ENCODE results near the gene MACROD1.

Gene MACROD1

DNA sequence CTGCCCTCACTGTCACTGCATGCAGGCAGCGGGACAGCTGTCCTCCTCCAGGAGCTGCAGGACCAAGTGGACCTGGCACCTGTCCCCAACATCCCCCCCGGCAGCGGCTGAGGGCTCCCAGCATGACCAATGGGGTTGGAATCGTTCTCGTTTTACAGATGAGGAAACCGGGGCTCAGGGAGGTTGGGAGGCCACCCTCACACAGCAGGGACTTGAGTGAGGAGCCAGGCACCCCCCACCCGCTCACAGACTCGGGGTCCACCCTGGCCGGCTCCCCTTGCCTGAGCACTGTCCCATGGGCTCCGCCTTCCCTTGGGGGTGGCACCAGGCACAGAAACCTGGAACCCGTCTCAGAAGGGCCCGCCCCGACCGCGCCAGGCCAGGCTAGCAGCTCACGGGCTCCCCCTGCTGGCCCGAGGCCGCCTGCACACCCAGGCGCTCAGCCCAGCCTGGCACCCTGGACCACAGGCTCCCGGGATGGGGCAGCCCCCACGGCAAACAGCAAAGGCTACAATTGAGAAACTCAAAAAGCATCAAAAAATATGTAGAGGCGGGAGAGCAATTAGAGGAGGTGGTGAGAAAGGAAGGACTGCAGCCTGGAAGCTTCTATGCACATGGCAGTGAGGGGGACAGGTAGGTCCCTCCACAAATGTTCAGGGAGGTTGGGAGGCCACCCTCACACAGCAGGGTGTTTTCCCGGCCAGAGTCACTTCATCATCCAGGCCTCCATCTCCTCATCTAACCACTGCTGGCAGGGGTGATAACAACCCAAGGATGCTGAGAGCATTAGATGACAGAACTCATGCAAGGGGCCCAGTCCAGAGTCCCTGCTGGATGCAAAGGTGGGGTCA, 12.8 kb downstream of the MACROD1 start:
- DNase-seq (ENCODE audit: low read depth), result peak; percentile 61

DNA sequence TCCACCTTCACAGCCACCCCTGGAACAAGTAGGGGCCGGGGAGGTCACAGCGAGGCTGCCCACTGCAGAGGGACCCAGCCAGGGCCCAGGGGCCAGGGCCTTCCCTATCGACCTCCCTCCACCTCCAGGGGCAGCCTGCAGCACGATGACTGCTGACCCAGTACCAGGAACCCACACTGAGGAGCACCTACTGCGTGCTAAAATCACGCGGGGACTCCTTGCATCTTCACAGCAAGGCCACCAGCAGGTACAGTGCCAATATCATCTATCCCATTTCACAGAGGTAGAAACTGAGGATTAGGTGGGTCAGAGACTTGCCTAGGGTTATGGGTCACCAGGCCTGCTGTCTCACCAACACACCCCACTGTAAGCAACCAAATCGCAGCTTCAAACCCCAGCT, 14.6 kb downstream of the MACROD1 start:
- no peak for DNase-seq (ENCODE audit: low read depth)

DNA sequence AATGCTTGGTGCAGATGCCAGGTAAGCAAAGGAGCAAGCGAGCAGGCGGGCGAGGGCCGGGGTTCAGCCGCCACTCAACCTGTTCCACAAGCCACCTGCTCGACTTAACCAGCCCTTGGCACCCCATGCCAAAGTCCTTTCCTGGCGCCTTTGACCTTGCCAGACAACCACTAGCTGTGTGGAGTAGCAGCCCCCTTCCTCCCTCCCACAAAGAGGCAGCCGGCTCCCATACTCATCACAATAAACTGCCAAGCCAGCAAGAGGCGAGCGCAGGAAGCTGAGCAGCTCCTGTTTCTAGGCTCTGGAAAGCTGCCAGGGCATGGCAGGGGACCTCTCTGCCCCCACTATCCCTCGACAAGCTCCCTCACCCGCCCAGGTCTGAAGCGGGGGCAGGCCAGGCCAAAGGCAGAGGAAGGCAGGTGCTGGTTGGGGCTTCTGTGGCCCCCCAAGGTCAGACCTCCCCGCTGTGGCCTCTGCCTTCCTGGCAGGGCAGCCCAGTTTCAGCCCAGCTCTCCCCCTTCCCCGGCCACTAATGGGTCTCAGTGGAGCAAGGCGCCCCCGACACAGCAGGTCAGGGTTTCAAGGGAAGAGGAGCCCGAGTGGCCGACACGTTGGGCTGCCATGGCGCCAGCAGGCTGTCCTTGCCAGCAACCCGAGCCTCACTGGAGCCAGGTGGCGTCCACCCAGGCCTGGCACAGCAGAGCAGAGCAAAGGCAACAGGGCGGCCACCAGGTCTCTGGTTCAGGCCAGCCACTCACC, 15.3 kb downstream of the MACROD1 start:
- no peak for DNase-seq (ENCODE audit: low read depth)

DNA sequence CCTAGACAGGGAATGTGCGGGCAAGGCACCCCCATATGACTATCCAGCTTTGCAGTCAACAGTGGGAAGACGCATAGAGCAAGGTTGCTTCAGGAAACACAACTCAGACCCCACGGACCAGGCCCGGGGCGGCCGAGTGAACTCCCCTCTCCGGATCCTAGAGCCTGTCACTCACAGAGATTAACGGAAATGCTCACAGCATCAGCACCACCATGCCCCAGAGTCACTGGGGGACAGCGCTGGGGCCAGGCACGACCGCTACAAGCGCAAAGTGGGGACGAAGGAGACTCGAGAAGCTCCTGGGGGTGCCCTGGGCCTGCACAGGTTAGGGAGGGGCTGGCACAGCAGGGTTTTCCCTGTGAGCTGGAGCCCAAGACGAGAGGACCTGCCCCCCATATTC, 15.9 kb downstream of the MACROD1 start:
- no peak for DNase-seq (ENCODE audit: low read depth)

DNA sequence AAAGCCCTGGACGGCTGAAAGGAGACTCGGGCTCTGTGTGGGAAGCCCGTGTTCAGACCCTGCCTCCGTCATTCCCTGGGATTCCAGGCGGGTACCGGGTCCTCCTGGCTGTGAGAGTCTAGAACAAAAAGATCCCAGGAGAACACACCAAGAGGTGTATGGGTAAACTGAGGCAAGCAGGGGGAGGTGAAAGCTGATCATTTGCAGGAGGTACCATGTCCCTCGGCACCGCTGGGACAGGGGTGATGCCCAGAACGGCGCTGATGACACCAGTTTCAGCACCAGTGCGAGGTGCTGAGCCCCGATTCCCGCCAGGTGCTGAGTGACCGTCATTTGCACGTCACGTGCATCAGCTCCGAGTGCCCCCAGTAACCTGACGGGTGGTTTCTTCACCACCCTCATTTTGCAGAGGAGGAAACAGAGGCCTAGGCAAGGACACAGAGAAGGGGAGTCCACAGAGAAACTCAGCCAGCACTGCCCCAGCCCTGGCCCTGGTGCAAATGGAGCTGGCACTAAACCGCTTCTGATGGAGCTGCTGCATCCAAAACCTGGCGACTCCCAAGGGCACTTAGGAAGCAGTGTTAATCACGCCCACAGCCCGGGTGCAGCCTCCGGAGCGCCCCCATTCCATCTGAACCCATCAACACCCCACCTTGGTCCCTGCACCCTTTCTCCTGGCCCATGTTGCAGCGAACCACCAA, 16.8 kb downstream of the MACROD1 start:
- DNase-seq (ENCODE audit: low read depth), result no peak

DNA sequence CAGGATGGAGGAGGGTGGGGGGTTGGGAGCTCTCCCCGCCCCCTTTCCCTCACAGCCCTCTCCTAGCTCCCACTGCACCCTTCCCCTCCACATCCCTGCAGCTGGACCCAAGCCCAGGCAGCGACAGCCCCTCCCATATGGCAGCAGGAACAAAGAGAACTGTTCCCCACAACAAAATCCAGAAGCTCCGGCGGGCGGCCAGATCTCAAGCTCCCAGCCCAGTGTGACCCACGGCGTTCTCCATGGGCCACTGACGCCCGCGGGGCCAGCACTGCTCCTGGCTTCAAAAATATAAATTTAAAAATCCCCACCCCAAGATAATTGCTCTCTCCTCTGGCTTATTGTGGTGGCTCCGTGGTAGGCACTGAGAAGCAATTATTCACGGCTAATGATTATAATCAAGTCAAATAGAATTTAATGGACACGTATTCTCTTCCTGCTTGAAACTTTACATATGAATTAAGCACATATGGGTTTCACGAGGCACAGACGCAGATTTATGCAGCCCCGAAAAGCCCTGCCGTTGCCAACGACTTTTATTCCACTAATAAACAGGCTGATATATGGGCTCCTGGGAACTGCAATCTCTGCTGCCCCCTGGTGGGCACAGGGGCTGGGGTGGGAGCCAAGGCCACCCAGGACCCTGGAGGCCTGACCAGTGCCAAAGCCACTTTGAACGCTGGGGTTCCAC, 17.5 kb downstream of the MACROD1 start:
- DNase-seq (ENCODE audit: low read depth), result peak; percentile 75

DNA sequence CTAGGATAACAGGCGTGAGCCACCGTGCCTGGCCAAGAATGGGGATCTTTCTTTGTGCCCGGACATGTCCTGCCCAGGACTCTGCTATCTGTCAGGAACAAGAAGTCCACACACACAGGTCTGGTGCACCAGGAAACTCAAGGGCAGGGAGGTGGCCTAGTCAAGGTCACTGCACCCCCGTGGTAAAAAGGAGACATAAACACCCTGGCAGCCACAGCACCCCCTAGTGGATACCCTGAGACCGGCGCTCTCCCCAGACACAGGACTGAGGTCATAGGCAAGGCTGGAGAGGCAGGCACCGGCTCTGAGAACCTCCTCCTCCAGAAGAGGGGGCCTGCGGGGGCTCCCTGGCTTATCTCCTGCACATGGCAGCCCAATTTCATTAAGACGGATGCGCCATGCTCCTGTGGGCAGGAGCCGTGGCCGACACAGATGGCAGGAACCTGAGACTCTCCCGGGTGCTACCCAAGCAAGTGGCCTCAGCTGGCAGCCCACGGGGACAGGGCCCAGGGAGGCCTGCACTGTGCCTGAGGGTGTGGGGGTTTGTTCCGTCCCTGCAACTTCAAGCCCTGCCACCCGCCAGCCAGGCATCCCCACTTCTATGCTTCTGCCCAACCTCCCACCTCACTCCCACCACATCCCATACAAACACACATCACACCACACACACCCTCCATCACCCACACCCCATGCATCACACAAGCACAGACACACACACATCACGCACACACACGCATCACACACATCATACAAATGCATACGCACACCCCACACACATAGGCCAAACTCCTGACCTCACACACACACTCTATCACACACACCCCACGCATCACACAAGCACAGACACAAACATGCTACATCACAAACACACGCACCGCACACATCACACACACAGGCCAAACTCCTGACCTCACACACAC, 19.6 kb downstream of the MACROD1 start:
- DNase-seq (ENCODE audit: low read depth), result peak; percentile 57

DNA sequence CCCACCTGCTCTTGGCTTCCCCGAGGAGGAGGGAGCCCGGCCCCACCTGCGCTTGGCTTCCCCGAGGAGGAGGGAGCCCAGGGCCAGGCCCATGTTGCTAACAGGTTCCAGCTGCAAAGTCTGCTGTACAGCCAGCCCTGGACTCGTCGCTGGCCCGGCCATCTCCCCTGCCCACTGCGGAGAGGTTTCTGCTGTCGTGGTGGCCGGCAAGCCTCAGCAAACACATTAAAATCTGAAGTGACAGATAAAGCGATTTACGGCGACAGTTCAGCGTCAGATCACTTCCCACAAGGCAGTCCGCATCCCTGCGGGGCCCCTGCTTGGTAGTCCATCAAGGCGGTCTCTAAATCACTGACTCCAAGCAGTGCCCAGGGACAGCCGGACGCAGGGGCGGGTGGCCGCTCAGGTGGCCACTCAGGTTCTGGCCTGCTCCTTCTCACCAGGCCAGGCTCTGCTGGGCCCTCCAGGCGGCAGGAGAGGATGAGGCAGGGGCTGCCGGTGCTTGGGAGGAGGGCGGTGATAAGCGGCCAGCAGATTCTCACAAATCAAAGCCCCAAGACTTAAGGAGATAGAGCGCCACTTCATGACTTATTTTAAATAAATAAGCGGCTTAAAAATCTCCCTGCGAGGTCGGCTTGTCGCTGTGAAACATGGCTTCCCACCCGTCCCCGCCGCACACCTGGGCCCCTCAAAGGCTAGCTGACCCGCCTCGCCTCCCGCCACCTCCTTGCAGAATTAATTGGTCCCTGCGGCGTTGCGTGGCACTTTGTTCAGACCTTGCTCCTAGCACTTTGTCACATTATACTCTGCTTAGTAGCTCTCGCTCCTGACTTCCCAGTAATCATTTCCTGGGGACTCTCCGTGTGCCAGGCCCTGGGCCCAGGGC, 21.1 kb downstream of the MACROD1 start:
- DNase-seq (ENCODE audit: low read depth), result no peak

DNA sequence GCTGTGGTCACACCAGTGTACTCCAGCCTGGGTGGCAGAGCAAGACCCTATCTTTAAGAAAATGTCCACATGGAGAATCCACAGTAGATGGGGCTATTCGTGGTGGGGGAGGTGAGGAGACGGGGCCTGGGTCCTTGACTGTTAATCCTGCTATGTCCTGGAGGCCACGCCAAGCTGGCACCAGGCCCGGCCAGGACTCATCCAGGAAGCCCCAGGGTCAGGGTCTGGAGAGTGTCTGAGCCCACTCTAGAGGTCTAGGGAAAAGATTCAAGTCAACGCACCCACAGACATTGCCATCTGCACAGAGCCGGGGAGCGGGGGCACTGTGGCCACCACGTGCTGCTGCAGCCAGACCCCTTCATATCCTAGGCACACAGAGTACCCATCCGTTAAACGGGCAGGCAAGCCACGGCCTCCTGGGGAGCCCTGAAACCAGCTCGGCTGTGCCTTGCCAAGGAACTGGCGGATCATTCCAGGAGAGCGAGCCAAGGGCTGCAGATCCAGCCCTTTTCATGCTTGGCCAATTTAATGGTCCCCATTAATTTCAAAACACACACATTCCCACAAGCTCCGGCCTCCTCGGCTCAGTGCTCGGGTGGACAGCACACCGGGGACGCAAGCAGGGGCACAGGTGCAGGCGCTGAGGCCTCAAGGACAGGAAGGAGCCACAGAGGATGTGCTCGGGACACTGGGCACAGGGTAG, 24.7 kb downstream of the MACROD1 start:
- DNase-seq (ENCODE audit: low read depth), result no peak

DNA sequence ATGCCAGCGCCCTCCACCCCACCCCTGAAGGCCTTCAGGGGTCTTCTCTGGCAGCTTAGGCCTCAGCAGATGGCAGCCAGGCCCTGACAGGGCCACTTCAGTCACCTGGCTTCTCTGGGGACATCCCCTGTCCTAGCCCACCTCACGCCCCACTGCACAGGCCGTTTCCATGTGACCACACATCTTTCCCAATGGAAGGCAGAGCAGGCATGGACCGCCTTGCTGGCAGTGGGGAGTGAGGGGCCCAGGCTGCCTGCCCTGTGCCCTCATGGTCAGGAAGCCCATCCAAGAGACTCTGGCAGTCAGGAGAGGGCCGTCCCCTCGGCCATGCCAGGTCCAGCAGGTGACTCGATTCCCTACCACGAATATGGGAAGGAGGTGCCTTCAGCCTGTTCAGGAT, 25.8 kb downstream of the MACROD1 start:
- no peak for DNase-seq (ENCODE audit: low read depth)

DNA sequence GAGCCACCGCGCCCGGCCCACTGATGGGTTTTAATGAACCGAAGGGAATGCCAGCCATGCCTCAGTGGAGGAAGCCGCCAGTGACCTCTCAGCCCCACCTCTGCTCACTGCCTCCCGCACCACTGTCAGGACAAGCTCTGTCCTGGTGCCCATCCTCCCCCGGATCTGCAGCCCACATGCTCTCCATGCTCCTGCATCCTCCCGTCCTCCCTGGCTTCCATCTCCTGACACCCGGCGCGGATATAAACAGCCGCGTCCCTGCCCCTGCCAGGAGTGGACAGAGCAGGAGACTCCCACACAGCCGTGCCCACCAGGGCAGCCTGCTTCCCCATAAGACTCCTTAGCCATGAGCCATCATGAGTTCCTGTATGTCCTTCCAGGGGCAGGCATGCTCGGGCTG, 26.9 kb downstream of the MACROD1 start:
- DNase-seq (ENCODE audit: low read depth), result no peak

DNA sequence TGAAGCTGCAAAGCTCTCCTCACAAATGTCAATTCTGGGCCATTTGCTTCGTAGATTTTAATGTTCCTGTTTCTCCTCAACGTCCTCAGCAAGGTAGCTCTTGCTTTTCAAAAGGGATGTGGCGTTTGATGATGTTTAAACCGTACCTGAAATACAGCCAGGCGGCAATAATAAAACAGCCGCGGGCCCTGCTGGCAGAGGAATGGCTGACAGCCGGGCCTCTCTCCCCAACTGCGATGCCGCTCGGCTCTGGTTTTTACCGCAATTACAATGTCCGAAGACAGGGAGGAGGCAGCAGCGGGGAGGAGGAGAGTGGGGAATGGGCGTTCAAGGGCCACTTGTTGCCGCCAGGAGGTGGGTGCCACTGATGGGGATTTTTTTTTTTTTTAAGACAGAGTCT, 27.5 kb downstream of the MACROD1 start:
- DNase-seq (ENCODE audit: low read depth), result no peak

DNA sequence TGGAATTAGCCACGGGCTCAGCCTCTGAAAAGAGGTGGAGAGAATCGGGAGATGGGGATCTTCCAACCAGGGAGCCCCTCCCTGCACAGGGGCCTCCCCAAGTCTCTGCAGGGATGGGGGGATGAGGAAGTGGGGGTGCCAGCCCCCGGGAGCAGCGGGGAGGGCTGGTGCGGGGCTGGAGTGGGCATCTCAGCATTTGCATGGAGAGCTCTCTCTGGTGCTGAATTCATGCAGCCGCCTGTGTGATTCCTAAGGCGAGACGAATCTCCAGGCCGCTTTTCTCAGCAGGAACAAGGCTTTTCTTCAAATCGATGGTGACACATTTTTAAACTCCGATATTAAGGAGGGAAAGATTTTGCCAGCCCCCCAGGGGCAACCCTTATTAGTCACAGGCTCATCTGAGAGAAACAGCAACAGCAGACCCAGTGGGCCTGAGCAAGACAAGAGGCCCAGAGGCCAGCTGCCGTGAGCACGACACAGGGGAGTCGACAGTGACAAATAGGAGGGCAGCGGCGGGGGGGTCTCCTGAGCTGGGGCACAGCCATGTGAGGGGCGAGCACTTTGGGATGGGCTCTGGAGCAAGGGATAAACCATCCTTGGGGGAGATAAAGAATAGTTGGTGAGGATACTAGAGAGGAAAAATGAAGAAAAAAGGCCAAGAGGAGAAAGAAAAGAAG, 29.0 kb downstream of the MACROD1 start:
- no peak for DNase-seq (ENCODE audit: low read depth)

DNA sequence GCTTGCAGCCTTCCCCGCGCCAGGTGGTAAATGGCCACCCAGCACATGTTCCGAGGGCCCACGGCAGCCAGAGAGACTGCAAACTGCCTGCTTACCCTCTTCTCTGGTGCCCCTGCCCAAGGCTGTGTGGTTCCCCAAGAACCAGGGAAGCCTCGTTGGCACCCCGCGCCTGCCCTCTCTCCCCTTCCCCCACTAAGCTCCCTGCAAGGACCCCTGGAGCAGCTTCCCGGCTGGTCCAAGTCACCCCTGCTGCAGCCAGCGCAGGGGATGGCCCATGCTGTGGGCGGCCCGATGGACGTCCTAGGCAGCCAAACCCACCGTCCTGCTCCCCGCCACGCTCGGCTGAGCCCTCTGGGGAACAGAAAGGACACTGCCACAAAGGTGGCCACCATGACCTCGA, 30.2 kb downstream of the MACROD1 start:
- DNase-seq (ENCODE audit: low read depth), result no peak

DNA sequence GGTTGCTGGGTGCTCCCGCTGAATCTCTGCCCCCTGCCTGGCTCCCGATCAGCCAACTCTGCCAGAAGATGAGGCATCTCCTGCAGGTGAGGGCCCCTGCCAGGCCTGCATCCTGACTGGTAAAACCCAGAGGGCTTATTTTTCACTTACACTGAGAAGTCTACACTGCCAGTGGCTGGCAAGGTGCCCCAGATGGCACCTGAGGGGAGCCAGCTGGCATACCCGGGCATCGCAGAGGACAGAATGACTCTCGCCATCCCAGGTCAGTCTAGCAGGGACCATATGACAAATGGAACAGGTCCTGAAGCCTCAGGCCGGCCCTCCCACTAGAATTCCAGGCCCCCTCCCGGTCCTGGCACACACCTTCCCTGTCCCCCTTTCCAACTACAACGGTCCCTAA, 30.9 kb downstream of the MACROD1 start:
- DNase-seq (ENCODE audit: low read depth), result no peak

DNA sequence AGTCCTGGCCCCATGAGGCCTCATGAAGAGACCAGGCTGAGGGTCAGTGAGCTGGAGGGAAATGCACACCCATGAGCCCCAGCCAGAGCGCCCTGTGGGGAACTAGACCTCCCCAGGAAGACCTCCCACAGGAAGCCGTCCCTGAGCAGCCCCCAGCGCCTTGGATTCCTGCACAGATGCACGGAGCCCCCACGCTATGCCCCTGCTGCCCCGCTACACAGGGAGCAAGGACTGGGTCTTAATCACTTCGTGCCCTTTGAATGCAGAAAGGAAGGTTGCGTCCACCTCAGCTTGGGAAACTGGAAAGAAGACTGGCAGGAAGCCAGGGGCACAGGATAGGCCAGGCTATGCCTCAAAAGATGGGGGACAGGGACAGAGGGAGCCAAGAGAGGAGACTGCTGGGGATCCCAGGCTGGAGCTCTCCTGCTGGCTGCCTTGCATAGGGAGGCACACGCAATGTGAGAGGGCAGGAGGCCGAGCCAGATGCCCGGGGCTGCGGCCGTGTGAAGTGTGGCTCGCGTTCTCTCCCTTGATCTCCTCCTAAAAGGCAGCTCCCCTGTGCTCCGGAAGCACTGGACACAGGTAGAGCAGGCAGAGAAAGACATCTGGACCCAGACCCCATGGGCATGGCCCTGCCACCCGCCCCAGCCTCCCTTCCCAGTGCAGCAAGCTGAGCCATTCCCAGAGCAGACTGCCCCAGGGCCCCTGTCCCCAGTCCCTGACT, 32.8 kb downstream of the MACROD1 start:
- DNase-seq (ENCODE audit: low read depth), result no peak

DNA sequence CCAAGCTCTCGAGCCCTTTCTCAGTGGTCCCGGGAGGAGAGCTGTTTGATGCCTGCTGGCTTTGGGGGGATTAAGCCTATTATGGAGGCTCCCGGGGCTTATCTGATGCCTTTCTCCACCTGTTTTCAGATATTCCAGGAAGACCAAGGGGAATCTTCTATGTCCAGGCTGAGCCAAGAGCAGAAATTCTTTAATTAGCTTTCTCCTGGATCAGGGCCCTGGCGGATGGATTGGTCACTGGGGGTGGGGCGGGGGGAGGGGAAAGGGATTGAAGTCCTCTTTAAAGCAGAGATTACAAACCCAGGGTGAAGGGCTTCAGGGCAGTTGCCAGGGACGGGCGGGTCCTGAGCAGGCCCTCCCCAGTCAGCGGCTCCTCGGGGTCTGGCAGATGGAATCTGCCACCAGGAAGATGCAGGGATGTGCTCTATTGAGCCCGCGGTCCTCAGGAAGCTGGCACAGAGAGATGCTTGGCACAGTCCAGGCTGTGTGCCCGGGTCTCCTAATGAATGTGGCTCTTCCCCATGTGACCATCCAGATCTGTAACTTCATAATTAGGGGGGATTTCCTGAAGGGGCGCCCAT, 33.6 kb downstream of the MACROD1 start:
- no peak for DNase-seq (ENCODE audit: low read depth)

DNA sequence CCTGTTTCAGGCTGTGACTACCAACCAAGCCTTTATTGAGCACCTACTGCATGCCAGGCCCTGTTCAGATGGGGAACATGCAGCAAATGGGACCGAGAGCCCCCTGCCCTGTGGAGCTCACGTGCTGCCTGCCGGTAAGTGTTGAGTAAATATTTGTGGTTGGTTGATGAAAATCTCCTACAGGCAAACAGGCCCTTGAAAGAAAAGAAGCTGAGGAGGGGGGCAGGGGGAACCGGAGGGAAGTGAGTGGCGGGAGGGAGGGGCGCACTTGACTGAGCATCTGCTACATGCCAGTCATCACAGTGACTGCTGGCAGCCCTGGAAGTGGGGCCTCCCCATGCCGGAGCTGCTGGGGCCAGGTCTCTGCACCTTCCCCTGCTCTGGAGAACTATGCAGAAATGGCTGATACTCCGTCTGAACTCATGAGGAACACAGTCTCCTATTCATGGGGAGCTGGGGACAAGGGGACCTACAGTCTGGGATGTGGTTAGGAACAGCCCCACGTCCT, 34.2 kb downstream of the MACROD1 start:
- DNase-seq (ENCODE audit: low read depth), result no peak
